Ovary (tissue), 3 donors: ENCODE results near the gene PTPN23.

ENCODE experiments used
- EP300 ChIP-seq: sonication (generic); formaldehyde crosslinking; IDR thresholded peaks from one replicate; pipeline ENCODE4 v1.6.1; 2017; ENCODE audit warnings: antibody characterized with exemption
- TF ChIP-seq, protein P1 (sequence below), 3 donors: fragments of 450-650 bp in 2 of 3; fragments of 200-600 bp in 1 of 3; IDR thresholded peaks; one replicate each; pipeline versions ENCODE4 v1.5.1 to v1.8.0; 2016 to 2022; ENCODE audit warnings: antibody characterized with exemption in 3 of 3, mild to moderate bottlenecking in 1 of 3
- donor health status: DM: no; HTN: no; CAD: no.

DNA sequence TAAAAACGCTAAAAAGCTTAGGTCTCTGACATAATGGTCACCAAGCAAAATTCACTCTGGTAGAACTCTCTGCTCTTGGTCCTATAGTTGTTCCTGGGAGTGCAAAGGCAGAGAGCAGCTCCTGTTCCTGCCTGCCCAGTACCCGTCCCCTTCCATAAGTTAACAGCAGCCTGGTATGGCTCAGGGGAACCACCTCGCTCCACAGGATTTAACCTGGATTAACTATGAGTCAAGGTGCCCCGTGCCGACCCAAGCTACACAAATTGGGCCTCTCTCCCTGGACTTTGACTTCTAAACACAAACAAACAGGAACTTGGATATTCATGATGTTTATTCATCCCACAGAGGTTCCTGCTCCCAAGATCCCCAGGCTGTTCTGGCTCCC, 62.8 kb downstream of the PTPN23 start:
- TF ChIP-seq, protein P1, sequence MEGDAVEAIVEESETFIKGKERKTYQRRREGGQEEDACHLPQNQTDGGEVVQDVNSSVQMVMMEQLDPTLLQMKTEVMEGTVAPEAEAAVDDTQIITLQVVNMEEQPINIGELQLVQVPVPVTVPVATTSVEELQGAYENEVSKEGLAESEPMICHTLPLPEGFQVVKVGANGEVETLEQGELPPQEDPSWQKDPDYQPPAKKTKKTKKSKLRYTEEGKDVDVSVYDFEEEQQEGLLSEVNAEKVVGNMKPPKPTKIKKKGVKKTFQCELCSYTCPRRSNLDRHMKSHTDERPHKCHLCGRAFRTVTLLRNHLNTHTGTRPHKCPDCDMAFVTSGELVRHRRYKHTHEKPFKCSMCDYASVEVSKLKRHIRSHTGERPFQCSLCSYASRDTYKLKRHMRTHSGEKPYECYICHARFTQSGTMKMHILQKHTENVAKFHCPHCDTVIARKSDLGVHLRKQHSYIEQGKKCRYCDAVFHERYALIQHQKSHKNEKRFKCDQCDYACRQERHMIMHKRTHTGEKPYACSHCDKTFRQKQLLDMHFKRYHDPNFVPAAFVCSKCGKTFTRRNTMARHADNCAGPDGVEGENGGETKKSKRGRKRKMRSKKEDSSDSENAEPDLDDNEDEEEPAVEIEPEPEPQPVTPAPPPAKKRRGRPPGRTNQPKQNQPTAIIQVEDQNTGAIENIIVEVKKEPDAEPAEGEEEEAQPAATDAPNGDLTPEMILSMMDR (IDR thresholded peaks at IDR 0.05), result no peak
- no peak for TF ChIP-seq EP300
